ENCODE data around the gene MUC22. TPM values are rescaled to one million over a fixed set of nuclear protein-coding genes. Genes with fewer than 3 reads are reported as not detected.

The MUC22 gene
- total and polyA plus RNA-seq, 10 of the 15 experiments (the other 5 are each of a cell fraction or from before 2014, with no cell fraction given), result under 0.01 to 0.09 (median 0.04) TPM; not detected in 4

DNA sequence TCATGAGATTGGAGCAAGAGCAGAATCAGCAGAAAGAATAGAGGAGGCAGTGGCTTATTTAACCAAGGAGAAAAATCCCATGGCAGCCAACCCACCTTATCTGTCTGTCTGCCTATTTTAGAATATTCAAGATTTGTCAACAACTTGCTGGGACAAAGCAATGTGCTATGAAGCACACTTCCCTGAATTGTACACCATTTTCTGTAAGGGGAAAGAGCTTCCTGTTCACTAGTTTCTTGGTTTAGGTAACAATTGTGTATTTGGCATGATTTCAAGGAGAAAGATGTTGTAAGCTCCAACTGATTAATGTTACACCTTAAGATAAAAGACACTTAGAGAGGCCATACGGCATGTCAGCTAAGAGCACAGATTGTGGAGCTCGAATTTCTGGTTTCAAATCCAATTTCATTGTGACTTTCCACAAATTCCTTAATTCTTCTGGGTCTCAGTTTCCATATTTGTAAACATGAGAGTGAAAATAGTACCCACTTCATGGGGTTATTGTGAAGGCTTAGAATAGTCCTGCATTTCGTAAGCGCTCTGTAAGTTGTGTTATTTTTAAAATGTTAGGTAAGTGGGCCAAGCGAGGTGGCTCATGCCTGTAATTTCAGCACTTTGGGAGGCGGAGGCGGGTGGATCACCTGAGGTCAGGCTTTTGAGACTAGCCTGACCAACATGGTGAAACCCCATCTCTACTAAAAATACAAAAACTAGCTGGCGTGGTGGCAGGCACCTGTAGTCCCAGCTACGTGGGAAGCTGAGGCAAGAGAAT, 4.8 kb upstream of the MUC22 start (continued):
- TF ChIP-seq CREM (IDR thresholded peaks at IDR 0.05; ENCODE audit: low read depth) (peak; percentile 63), MYC (IDR thresholded peaks at IDR 0.05; ENCODE audit: insufficient read depth, insufficient read length, insufficient replicate concordance, low read length, severe bottlenecking) (no peak), ETV6 (conservative IDR thresholded peaks at IDR 0.05 in 1 of 2, IDR thresholded peaks at IDR 0.05 in 1 of 2; ENCODE audit: borderline replicate concordance in 1 of 2, low read depth in 1 of 2) (peak in 1 of 2 experiments; percentile 58; a peak in 1 of 4 replicates), ZNF622 (IDR thresholded peaks at IDR 0.05) (no peak), YBX1 (IDR thresholded peaks at IDR 0.05) (no peak), ZNF24 (IDR thresholded peaks at IDR 0.05) (no peak), ZBED1 (IDR thresholded peaks at IDR 0.05; ENCODE audit: borderline replicate concordance) (peak; percentile 63; the same call in 1 of the 2 replicates), PAX8 (IDR thresholded peaks at IDR 0.05) (no peak), KDM1A (IDR thresholded peaks at IDR 0.05; ENCODE audit: borderline replicate concordance) (no peak), NR2F1 (conservative IDR thresholded peaks at IDR 0.05) (0 out of 2 replicates have a peak, but pooled peaks have one; percentile 53), SUPT20H (IDR thresholded peaks at IDR 0.05; ENCODE audit: borderline replicate concordance, control insufficient read depth, low read depth, low read length) (no peak), MEF2A (IDR thresholded peaks at IDR 0.05; ENCODE audit: insufficient read depth, low read depth, low read length) (peak; percentile 64; the same call in 1 of the 2 replicates), BHLHE40 (IDR thresholded peaks at IDR 0.05; ENCODE audit: borderline replicate concordance in 1 of 2, low read depth in 2 of 2, low read length in 1 of 2) (peak in 1 of 2 experiments; percentile 57; a peak in 1 of 4 replicates), NFIC (IDR thresholded peaks at IDR 0.05; ENCODE audit: low read depth, low read length) (peak; percentile 65; the same call in 1 of the 2 replicates), TARDBP (IDR thresholded peaks at IDR 0.05; ENCODE audit: borderline replicate concordance) (no peak; the same call in 1 of the 2 replicates), SREBF1 (IDR thresholded peaks at IDR 0.05; ENCODE audit: low read length) (no peak), TCF3 (IDR thresholded peaks at IDR 0.05; ENCODE audit: borderline replicate concordance, insufficient read depth, low read depth, low read length) (no peak), JUNB (IDR thresholded peaks at IDR 0.05) (peak; percentile 64), TCF12 (IDR thresholded peaks at IDR 0.05; ENCODE audit: low read depth, low read length) (no peak), IKZF2 (IDR thresholded peaks at IDR 0.05) (peak in 1 of 2 experiments; percentile 16; a peak in 2 of 4 replicates), NFYA (IDR thresholded peaks at IDR 0.05; ENCODE audit: borderline replicate concordance, low read depth, low read length) (no peak), BACH1 (IDR thresholded peaks at IDR 0.05; ENCODE audit: borderline replicate concordance) (no peak), ZZZ3 (IDR thresholded peaks at IDR 0.05; ENCODE audit: control insufficient read depth, insufficient read length, low read depth) (no peak), FOS (IDR thresholded peaks at IDR 0.05; ENCODE audit: borderline replicate concordance, extremely low read depth, insufficient read length) (no peak), NRF1 (conservative IDR thresholded peaks at IDR 0.05; ENCODE audit: low read depth, low read length) (no peak)
- TF ChIP-seq, protein P1, sequence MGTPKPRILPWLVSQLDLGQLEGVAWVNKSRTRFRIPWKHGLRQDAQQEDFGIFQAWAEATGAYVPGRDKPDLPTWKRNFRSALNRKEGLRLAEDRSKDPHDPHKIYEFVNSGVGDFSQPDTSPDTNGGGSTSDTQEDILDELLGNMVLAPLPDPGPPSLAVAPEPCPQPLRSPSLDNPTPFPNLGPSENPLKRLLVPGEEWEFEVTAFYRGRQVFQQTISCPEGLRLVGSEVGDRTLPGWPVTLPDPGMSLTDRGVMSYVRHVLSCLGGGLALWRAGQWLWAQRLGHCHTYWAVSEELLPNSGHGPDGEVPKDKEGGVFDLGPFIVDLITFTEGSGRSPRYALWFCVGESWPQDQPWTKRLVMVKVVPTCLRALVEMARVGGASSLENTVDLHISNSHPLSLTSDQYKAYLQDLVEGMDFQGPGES (IDR thresholded peaks at IDR 0.05), result no peak
- TF ChIP-seq, protein P2, sequence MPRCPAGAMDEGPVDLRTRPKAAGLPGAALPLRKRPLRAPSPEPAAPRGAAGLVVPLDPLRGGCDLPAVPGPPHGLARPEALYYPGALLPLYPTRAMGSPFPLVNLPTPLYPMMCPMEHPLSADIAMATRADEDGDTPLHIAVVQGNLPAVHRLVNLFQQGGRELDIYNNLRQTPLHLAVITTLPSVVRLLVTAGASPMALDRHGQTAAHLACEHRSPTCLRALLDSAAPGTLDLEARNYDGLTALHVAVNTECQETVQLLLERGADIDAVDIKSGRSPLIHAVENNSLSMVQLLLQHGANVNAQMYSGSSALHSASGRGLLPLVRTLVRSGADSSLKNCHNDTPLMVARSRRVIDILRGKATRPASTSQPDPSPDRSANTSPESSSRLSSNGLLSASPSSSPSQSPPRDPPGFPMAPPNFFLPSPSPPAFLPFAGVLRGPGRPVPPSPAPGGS (IDR thresholded peaks at IDR 0.05; ENCODE audit: borderline replicate concordance, insufficient read depth, low read depth, low read length, poor library complexity, severe bottlenecking), result peak; percentile 25
- TF ChIP-seq, protein P3, sequence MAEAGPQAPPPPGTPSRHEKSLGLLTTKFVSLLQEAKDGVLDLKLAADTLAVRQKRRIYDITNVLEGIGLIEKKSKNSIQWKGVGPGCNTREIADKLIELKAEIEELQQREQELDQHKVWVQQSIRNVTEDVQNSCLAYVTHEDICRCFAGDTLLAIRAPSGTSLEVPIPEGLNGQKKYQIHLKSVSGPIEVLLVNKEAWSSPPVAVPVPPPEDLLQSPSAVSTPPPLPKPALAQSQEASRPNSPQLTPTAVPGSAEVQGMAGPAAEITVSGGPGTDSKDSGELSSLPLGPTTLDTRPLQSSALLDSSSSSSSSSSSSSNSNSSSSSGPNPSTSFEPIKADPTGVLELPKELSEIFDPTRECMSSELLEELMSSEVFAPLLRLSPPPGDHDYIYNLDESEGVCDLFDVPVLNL (IDR thresholded peaks at IDR 0.05; ENCODE audit: low read depth, low read length), result no peak

All from GM12878 (cell line).